ENCODE results near the gene ARHGAP15. TPM values are rescaled to one million over a fixed set of nuclear protein-coding genes. Genes with fewer than 3 reads are reported as not detected.

Gene ARHGAP15
- total and polyA plus RNA-seq, 8 donors, result 0.69 to 5.2 (median 1.5) TPM

GRCh38 chr2:143311426-143311825 lies 182.2 kb downstream of the ARHGAP15 start:
- WGBS, 2 donors, result 63 to 73% methylated on average over 2 of the region's 2 CpGs
- no peak for FAIRE-seq

DNA sequence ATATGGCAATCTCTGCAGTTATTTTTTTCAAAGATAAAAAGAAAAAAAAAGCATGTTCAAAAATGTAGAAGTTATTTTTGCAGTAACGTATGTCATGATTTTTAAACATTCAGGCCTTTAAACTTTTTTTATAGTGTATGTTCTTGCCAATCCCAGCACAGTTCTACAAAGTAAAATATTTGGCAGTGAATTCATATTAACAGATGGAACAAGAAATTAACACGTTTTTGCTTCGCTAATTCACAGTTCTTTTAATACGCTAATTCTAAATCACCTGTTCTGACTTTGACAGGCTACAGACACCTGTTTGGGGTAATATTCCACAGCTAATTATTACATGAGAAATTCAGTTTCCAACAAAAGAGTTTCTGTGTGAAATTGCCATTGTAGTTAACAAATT lies 183.2 kb downstream of the ARHGAP15 start:
- FAIRE-seq (no peak), DNase-seq (no peak), ATAC-seq (no peak)
- intact Hi-C loops (cut with DNase I), result no loop called here
- Histone ChIP-seq H3K4me1 (no peaks in the 10 kb centered on the region), H3K27ac (no peak overlapping the region), H3K4me3 (no peak overlapping the region), H3K9me3 (no peaks in the 10 kb centered on the region), H3K27me3 (no peaks in the 10 kb centered on the region), H3K36me3 (no peaks in the 10 kb centered on the region)
- TF ChIP-seq, protein P1, sequence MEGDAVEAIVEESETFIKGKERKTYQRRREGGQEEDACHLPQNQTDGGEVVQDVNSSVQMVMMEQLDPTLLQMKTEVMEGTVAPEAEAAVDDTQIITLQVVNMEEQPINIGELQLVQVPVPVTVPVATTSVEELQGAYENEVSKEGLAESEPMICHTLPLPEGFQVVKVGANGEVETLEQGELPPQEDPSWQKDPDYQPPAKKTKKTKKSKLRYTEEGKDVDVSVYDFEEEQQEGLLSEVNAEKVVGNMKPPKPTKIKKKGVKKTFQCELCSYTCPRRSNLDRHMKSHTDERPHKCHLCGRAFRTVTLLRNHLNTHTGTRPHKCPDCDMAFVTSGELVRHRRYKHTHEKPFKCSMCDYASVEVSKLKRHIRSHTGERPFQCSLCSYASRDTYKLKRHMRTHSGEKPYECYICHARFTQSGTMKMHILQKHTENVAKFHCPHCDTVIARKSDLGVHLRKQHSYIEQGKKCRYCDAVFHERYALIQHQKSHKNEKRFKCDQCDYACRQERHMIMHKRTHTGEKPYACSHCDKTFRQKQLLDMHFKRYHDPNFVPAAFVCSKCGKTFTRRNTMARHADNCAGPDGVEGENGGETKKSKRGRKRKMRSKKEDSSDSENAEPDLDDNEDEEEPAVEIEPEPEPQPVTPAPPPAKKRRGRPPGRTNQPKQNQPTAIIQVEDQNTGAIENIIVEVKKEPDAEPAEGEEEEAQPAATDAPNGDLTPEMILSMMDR (IDR thresholded peaks at IDR 0.05), result no peak
- 79 to 87% methylated on average over 4 of the region's 4 CpGs for WGBS, 2 donors

More at GRCh38 chr2:143311426-143311825, 182.2 kb downstream of the ARHGAP15 start:
- Histone ChIP-seq H3K27me3 (no peaks in the 10 kb centered on the region), H3K9me3 (no peaks in the 10 kb centered on the region), H3K27ac (no peak overlapping the region), H3K4me3 (no peak overlapping the region), H3K4me1 (no peaks in the 10 kb centered on the region), H3K36me3 (no peaks in the 10 kb centered on the region)
- TF ChIP-seq, protein P1 (IDR thresholded peaks at IDR 0.05), result no peak
- no peak for ATAC-seq
- DNase-seq, result no peak
- intact Hi-C loops (cut with DNase I), result no loop called here

DNA sequence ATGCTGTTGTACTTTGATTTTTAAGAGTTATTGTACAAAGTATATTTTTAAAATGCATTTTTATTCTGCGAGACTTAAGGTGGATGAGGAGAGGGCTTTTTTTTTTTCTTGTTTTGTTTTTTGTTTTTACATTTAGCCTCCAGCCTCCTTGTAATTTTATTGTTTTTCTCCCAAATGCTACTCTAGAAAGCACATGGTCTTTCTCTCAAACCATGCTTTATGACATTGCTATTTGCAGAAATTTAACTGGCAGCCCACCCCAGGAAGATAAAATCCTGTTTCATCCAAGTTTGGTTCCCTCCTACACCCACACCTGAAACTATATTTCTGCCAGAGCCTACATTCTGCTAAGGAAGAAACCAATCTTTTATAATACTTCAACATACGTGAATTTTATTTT lies 184.6 kb downstream of the ARHGAP15 start:
- WGBS, 2 donors, result 85 to 93% methylated on average over 2 of the region's 2 CpGs
- ATAC-seq (no peak), DNase-seq (no peak)

GRCh38 chr2:143321994-143322393 lies 192.8 kb downstream of the ARHGAP15 start:
- Histone ChIP-seq H3K36me3 (no peaks in the 10 kb centered on the region), H3K4me1 (no peaks in the 10 kb centered on the region), H3K27me3 (no peaks in the 10 kb centered on the region), H3K4me3 (no peak overlapping the region), H3K27ac (no peak overlapping the region), H3K9me3 (no peaks in the 10 kb centered on the region)
- TF ChIP-seq, protein P1 (IDR thresholded peaks at IDR 0.05), result no peak
- intact Hi-C loops (cut with DNase I), result no loop called here
- FAIRE-seq (no peak), ATAC-seq (no peak), DNase-seq (no peak)
- WGBS, 2 donors, result 73 to 79% methylated on average over 3 of the region's 3 CpGs

More for the DNA sequence above, 184.6 kb downstream of the ARHGAP15 start:
- no peak for FAIRE-seq
- Histone ChIP-seq H3K9me3 (no peaks in the 10 kb centered on the region), H3K4me1 (no peaks in the 10 kb centered on the region), H3K27me3 (no peaks in the 10 kb centered on the region), H3K4me3 (no peak overlapping the region), H3K27ac (no peak overlapping the region), H3K36me3 (no peaks in the 10 kb centered on the region)
- intact Hi-C loops (cut with DNase I), result no loop called here
- TF ChIP-seq, protein P1 (IDR thresholded peaks at IDR 0.05), result no peak

DNA sequence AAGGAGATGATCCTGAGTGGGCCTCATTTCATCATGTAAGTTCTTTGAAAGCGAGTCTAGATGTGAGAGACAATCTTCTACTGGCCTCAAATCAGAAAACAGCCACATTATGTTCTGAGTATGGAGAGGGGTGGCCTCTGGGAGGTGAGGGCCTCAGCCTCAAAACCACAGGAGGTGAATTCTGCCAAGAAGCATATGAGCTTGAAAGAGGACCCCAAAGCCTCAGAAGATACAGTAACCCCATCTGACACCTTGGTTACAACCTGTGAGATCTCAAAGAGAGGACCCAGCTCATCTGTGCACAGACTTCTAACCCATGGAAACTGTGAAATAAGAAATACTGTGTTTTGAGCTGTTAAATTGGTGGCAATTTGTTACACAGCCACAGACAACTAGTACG lies 200.1 kb downstream of the ARHGAP15 start:
- H3K4me1 ChIP-seq, result peaks cover 0 to 7% (median 0%) of the 10 kb centered on the region in 3 donors
- ATAC-seq (no peak), DNase-seq (no peak), FAIRE-seq (no peak)
- WGBS, 2 donors, result 91 to 98% methylated on average over 2 of the region's 2 CpGs
- no peaks in the 10 kb centered on the region for H3K36me3 ChIP-seq
- no peaks in the 10 kb centered on the region for H3K9me3 ChIP-seq
- TF ChIP-seq, protein P1 (IDR thresholded peaks at IDR 0.05), result no peak
- H3K27me3 ChIP-seq, result no peaks in the 10 kb centered on the region
- no peak overlapping the region for H3K4me3 ChIP-seq
- intact Hi-C loops (cut with DNase I), result no loop called here
- H3K27ac ChIP-seq, result no peak overlapping the region
